Transverse colon (tissue), 4 donors: ENCODE measurements around the gene ENO2. TPM values are rescaled to one million over a fixed set of nuclear protein-coding genes. Genes with fewer than 3 reads are reported as not detected.

Experiments used
- DNase-seq: peaks from one replicate; pipeline ENCODE4 v3.0.0-alpha.2; 2019
- H3K27ac ChIP-seq, 4 donors: fragments of 200-600 bp; sonication (generic); 2 replicates each; pipeline ENCODE4 v1.5.1; 2016 to 2018; ENCODE audit warnings: inconsistent platforms in 4 of 4
- H3K27me3 ChIP-seq: fragments of 200-600 bp; sonication (generic); 2 replicates; pipeline ENCODE4 v1.5.1; 2017; ENCODE audit warnings: inconsistent platforms
- H3K36me3 ChIP-seq, 4 donors: fragments of 200-600 bp; sonication (generic); 2 replicates each; pipeline ENCODE4 v1.5.1; 2017 to 2019; ENCODE audit warnings: inconsistent platforms in 4 of 4
- H3K4me1 ChIP-seq, 4 donors: fragments of 200-600 bp; sonication (generic); 2 replicates each; pipeline ENCODE4 v1.5.1; 2017 to 2020; ENCODE audit warnings: inconsistent platforms in 4 of 4
- H3K4me3 ChIP-seq, 4 donors: fragments of 200-600 bp; sonication (generic); 1 replicate in 1 of 4; 2 replicates in 3 of 4; pipeline versions ENCODE4 v1.5.1 to v1.6.1; 2017 to 2019; ENCODE audit warnings: inconsistent platforms in 4 of 4
- H3K9me3 ChIP-seq, 2 donors: fragments of 200-600 bp; sonication (generic); 2 replicates each; pipeline ENCODE4 v1.5.1; 2017 to 2019; ENCODE audit warnings: inconsistent platforms in 2 of 2
- EP300 ChIP-seq: sonication (generic); formaldehyde crosslinking; IDR thresholded peaks from one replicate; pipeline ENCODE4 v1.6.1; 2017; ENCODE audit warnings: antibody characterized with exemption, low read depth
- POLR2A ChIP-seq: fragments of 450-650 bp; IDR thresholded peaks from one replicate; pipeline ENCODE4 v1.6.1; 2016; ENCODE audit warnings: antibody characterized with exemption, mild to moderate bottlenecking, moderate library complexity
- POLR2AphosphoS5 ChIP-seq, 3 donors: sonication (generic); formaldehyde crosslinking; IDR thresholded peaks; one replicate each; pipeline ENCODE4 v1.6.1; 2016; ENCODE audit warnings: antibody characterized with exemption in 3 of 3
- WGBS, 2 donors: methylation state at CpG; one replicate each; pipeline ENCODE4 v1.1.5; 2018; ENCODE audit warnings: low coverage in 1 of 2; 5-methylcytosine and 5-hydroxymethylcytosine counted together
- in situ Hi-C, 4 donors: fragments of 200-750 bp; cut with MboI; loops; one replicate each; pipeline versions ENCODE4 v1.15.0 to v1.15.1; 2017; ENCODE audit warnings: low sequenced_read_pairs in 3 of 4, low pct_ligation_motif_present in 1 of 4, low pct_unique_long_range_greater_than_20kb in 1 of 4
- intact Hi-C: fragments of 100-400 bp; cut with DNase I; formaldehyde crosslinking; loops from one replicate; pipeline ENCODE4 v1.15.1; 2023; ENCODE audit warnings: low total_unique reads
- total RNA-seq, 4 donors: library from RNA; depleted of rRNA; stranded (reverse); fragments of >200 nt; gene quantifications; one replicate each; pipeline ENCODE4 v1.1.0, GENCODE V29; 2016
- TF ChIP-seq, protein P1 (sequence below), 5 experiments: fragments of 200-600 bp in 3 of 5; fragments of 450-650 bp in 2 of 5; sonication (generic) in 3 of 5; IDR thresholded peaks; 1 replicate in 2 of 5; 2 replicates in 3 of 5; pipeline ENCODE4 v1.5.1; 2016 to 2017; ENCODE audit warnings: antibody characterized with exemption in 5 of 5, inconsistent platforms in 3 of 5, mild to moderate bottlenecking in 2 of 5, moderate library complexity in 1 of 5

Gene ENO2
- total RNA-seq, 4 donors from 2014 or later, result 7.2 to 14.1 (median 9.6) TPM

DNA sequence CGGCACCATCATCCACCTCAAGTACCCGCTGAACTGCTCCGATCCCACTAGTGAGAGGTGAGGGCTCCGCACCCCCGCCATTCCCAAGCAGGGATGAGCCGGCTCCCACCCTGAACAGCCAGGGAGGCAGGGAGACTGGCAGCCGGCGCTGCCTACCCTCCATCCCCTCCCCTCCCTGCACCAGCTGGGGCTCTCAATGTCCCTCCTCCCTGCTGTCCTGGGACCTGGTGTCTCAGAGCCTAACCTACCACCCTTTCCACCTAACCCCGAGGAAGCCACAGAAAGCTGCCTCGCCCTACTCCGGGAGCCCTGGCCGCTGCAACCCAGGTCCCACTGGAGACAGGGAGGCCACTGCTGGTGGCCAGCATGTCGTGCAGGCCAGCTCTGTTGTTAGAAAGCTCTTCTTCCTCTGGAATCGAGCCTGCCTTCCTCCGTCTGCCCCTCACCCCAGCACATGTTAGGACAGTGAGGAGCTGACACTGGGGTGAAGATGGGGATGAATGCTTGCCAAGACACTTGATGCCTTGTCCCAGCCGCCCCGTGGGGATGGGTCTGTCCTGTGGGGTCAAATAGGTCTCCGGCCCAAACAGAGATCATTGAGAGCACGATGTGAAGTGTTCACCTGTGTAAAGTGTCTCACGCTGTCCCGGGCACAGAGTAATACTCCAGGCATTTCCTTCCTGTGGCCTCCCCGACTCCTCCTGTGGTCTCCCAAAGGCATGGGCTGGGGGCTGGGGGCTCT is 37.9 kb downstream of the ENO2 start:
- in situ Hi-C loops, result no loop called here
- DNase-seq, result no peak
- Histone ChIP-seq H3K9me3 (no peaks in the 10 kb centered on the region), H3K36me3 (no peaks in the 10 kb centered on the region), H3K27ac (peak overlapping the region; percentile 77 to 89 (median 82)), H3K4me1 (peaks cover 0 to 27% (median 5%) of the 10 kb centered on the region in 4 donors), H3K27me3 (no peaks in the 10 kb centered on the region), H3K4me3 (peak overlapping the region in 2 of 4 donors; percentile 28 to 49)
- intact Hi-C loops, result no loop called here
- TF ChIP-seq EP300, result no peak
- no peak for TF ChIP-seq POLR2A
- TF ChIP-seq, protein P1, sequence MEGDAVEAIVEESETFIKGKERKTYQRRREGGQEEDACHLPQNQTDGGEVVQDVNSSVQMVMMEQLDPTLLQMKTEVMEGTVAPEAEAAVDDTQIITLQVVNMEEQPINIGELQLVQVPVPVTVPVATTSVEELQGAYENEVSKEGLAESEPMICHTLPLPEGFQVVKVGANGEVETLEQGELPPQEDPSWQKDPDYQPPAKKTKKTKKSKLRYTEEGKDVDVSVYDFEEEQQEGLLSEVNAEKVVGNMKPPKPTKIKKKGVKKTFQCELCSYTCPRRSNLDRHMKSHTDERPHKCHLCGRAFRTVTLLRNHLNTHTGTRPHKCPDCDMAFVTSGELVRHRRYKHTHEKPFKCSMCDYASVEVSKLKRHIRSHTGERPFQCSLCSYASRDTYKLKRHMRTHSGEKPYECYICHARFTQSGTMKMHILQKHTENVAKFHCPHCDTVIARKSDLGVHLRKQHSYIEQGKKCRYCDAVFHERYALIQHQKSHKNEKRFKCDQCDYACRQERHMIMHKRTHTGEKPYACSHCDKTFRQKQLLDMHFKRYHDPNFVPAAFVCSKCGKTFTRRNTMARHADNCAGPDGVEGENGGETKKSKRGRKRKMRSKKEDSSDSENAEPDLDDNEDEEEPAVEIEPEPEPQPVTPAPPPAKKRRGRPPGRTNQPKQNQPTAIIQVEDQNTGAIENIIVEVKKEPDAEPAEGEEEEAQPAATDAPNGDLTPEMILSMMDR (IDR thresholded peaks at IDR 0.05), result no peak
- no peak for TF ChIP-seq POLR2AphosphoS5 (IDR thresholded peaks at IDR 0.05)
- WGBS, 2 donors, result 67% methylated on average over 22 of the region's 22 CpGs; no CpG with 5 or more reads in 1 of the 2 donors

- Histone ChIP-seq H3K36me3 (no peaks in the 10 kb centered on the region), H3K4me1 (peaks cover 0 to 29% (median 5%) of the 10 kb centered on the region in 4 donors), H3K27me3 (no peaks in the 10 kb centered on the region), H3K4me3 (peak overlapping the region in 2 of 4 donors; percentile 28 to 49), H3K9me3 (no peaks in the 10 kb centered on the region), H3K27ac (peak overlapping the region; percentile 77 to 89 (median 82))
- WGBS, 2 donors, result 71 to 80% methylated on average over 1 to 15 of the region's 15 CpGs
- intact Hi-C loops (no loop called here), in situ Hi-C loops (no loop called here)
- DNase-seq, result no peak
- TF ChIP-seq POLR2A (no peak), EP300 (no peak), POLR2AphosphoS5 (IDR thresholded peaks at IDR 0.05) (no peak)
- TF ChIP-seq, protein P1 (IDR thresholded peaks at IDR 0.05), result no peak
Measured at GRCh38 chr12:6952863-6953441, 38.6 kb downstream of the ENO2 start.

GRCh38 chr12:6953442-6954315 is 39.3 kb downstream of the ENO2 start:
- H3K27me3 ChIP-seq, result no peaks in the 10 kb centered on the region
- peaks cover 0 to 35% (median 6%) of the 10 kb centered on the region in 4 donors for H3K4me1 ChIP-seq
- in situ Hi-C loops, result no loop called here
- intact Hi-C loops, result no loop called here
- DNase-seq, result peak; percentile 79
- no peaks in the 10 kb centered on the region for H3K9me3 ChIP-seq
- peak overlapping the region in 2 of 4 donors; percentile 28 to 49 for H3K4me3 ChIP-seq
- peak overlapping the region; percentile 77 to 89 (median 82) for H3K27ac ChIP-seq
- H3K36me3 ChIP-seq, result no peaks in the 10 kb centered on the region
- WGBS, 2 donors, result 17 to 53% methylated on average over 1 to 24 of the region's 24 CpGs
- TF ChIP-seq POLR2A (peak; percentile 51), POLR2AphosphoS5 (IDR thresholded peaks at IDR 0.05) (peak; percentile 13 to 75 (median 31)), EP300 (no peak)
- TF ChIP-seq, protein P1 (IDR thresholded peaks at IDR 0.05), result no peak
